ENCODE results near the gene SLC35A5.
A peak's percentile ranks its signal among the peaks of the same experiment; 100 is the strongest.
"Not testable (repeated sequence)": the region's sequence is repeated elsewhere in the genome, so short reads cannot be mapped to it uniquely, and the experiment has no call there.

The SLC35A5 gene

DNA sequence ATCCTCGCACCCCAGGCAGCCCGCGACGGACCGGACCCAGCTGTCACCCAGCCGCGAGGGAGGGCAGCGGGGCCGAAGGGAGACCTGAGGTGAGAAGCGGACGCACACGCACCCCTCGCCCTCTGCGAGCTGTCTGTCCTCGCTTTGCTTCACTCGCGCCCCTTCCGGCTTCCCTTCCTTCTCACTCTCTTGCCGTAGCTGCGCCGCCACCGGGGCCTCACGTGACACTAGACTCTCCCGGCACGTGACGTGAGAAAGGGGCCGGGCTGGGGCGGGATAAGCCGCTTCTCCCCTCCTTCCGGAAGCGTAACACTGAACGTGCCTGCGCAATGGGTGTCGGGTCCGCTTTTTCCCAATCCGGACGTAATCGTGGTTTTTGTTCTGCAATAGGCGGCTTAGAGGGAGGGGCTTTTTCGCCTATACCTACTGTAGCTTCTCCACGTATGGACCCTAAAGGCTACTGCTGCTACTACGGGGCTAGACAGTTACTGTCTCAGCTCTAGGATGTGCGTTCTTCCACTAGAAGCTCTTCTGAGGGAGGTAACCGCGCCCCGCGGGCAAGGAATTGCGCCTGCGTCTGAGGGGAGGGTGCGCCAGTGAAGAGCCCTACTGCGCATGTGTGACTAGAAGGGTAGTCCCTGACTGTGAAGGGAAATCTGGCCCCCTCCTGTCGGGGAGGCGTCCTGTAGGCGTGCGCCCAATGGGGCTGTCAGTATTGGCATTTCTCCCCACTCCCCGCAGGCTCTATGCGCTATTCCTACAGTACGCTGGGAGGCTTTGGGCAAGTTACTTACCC is at the start of gene SLC35A5, which contains the start of gene ATG3:
Gene SLC35A5 (plus strand): TSS at position 312 of the 796 bp plus-strand sequence. CDS start 1,359 bp downstream, outside the sequence.
Gene ATG3 (minus strand): TSS at position 229 of the 796 bp plus-strand sequence. CDS start 434 bp downstream, outside the sequence.
- Mint-ChIP-seq H3K27me3 (no peaks in the 10 kb centered on the region), H3K36me3 (ENCODE audit: low read depth) (peaks cover 10% of the 10 kb centered on the region)

GRCh38 chr3:112512320-112512719 is 49.5 kb upstream of the SLC35A5 start:
- no peak overlapping the region for H3K27ac Mint-ChIP-seq
- no peak for ATAC-seq
- H3K9me3 Mint-ChIP-seq, result peaks cover 16% of the 10 kb centered on the region
- H3K4me1 Mint-ChIP-seq, result peaks cover 28% of the 10 kb centered on the region
- H3K36me3 Mint-ChIP-seq (ENCODE audit: low read depth), result peaks cover 7% of the 10 kb centered on the region
- no peak for DNase-seq
- no peak overlapping the region for H3K4me3 Mint-ChIP-seq
- no peaks in the 10 kb centered on the region for H3K27me3 Mint-ChIP-seq

More for the DNA sequence above, at the start of gene SLC35A5, which contains the start of gene ATG3:
- no peaks in the 10 kb centered on the region for H3K9me3 Mint-ChIP-seq
- ATAC-seq (peak; percentile 87), DNase-seq (peak; percentile 99)
- peaks cover 46% of the 10 kb centered on the region for H3K4me1 Mint-ChIP-seq
- peak within 1 kb of the TSS; percentile 97 for H3K27ac Mint-ChIP-seq
- peak within 1 kb of the TSS; percentile 98 for H3K4me3 Mint-ChIP-seq

GRCh38 chr3:112514527-112515128 is 47.2 kb upstream of the SLC35A5 start:
- no peak for DNase-seq
- Mint-ChIP-seq H3K4me3 (no peak overlapping the region), H3K27me3 (no peaks in the 10 kb centered on the region)

DNA sequence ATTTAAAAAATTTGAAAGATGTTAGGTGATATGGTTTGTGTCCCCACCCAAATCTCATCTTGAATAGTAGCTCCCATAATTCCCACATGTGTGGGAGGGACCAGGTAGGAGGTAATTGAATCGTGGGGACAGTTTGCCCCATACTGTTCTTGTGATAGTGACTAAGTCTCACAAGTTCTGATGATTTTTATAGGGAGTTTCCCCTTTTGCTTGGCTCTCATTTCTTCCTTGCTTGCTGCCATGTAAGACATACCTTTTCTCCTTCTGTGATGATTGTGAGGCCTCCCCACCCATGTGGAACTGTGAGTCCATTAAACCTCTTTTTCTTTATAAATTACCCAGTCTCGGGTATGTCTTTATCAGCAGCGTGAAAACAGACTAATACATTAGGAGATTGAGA is 42.9 kb upstream of the SLC35A5 start:
- peaks cover 30% of the 10 kb centered on the region for H3K4me1 Mint-ChIP-seq
- H3K9me3 Mint-ChIP-seq, H3K4me3 Mint-ChIP-seq, H3K27me3 Mint-ChIP-seq, DNase-seq: not testable (repeated sequence)
- ATAC-seq, result peak; percentile 56
- H3K36me3 Mint-ChIP-seq (ENCODE audit: low read depth), result peaks cover 16% of the 10 kb centered on the region
- peak overlapping the region; percentile 79 for H3K27ac Mint-ChIP-seq

More at GRCh38 chr3:112514527-112515128, 47.2 kb upstream of the SLC35A5 start:
- ATAC-seq, result peak; percentile 96
- Mint-ChIP-seq H3K9me3 (peaks cover 17% of the 10 kb centered on the region), H3K4me1 (peaks cover 34% of the 10 kb centered on the region), H3K36me3 (ENCODE audit: low read depth) (peaks cover 15% of the 10 kb centered on the region), H3K27ac (no peak overlapping the region)

DNA sequence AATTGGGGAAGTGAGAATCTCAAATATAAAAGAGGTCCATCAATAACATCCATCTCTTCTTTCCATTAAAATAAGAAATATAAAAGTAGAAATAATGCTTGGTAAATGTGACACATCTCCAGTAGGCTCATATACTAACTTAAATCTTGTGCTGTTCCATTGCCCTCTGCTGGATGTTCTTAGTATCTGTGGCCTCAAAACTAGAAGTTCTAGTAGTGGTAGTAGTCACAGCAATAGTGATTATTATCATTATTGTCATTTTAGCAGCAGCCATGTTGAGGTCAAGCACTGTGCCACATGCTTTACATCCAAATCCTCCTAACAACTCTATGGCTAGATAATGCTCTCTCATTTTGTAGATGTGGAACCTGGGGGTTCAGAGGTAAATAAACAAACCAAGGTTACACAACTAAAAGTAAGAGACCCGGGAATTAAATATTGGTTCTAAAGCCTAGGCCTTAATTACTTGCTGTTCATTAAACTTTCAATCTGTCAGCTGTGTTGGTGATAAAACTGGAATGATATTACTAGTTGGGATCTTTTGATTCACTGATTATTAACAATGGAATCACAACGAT is 42.3 kb upstream of the SLC35A5 start:
- Mint-ChIP-seq H3K4me1 (peaks cover 28% of the 10 kb centered on the region), H3K27me3 (no peaks in the 10 kb centered on the region), H3K36me3 (ENCODE audit: low read depth) (peaks cover 16% of the 10 kb centered on the region), H3K27ac (peak overlapping the region; percentile 79), H3K4me3 (no peak overlapping the region), H3K9me3 (peaks cover 4% of the 10 kb centered on the region)
- ATAC-seq (peak; percentile 74), DNase-seq (no peak)

GRCh38 chr3:112524127-112524526 is 37.7 kb upstream of the SLC35A5 start:
- peaks cover 16% of the 10 kb centered on the region for H3K36me3 Mint-ChIP-seq (ENCODE audit: low read depth)
- H3K4me3 Mint-ChIP-seq, ATAC-seq, DNase-seq, H3K4me1 Mint-ChIP-seq, H3K9me3 Mint-ChIP-seq, H3K27me3 Mint-ChIP-seq, H3K27ac Mint-ChIP-seq: not testable (repeated sequence)

DNA sequence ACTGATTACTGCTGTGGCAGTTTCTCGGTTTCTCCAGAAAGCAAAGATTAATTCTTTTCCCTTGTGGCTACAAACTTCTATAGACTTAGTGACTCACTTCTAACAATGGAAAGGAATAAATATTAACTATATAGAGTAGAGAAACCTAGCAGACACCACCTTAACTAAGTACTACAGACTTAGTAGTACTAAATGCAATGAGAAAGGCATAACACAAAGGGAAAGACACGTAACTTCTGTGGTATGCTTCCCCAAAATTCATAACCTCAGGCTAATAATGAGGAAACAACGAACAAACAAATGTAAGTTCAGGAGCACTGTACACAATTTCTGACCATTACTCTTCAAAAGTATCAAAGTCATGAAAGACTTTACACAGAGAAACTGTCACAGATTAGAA is 31.3 kb upstream of the SLC35A5 start:
- no peak overlapping the region for H3K4me3 Mint-ChIP-seq
- DNase-seq (no peak), ATAC-seq (no peak)
- H3K36me3 Mint-ChIP-seq (ENCODE audit: low read depth), result peaks cover 28% of the 10 kb centered on the region
- no peaks in the 10 kb centered on the region for H3K9me3 Mint-ChIP-seq
- peaks cover 3% of the 10 kb centered on the region for H3K4me1 Mint-ChIP-seq
- H3K27me3 Mint-ChIP-seq, result no peaks in the 10 kb centered on the region
- no peak overlapping the region for H3K27ac Mint-ChIP-seq

DNA sequence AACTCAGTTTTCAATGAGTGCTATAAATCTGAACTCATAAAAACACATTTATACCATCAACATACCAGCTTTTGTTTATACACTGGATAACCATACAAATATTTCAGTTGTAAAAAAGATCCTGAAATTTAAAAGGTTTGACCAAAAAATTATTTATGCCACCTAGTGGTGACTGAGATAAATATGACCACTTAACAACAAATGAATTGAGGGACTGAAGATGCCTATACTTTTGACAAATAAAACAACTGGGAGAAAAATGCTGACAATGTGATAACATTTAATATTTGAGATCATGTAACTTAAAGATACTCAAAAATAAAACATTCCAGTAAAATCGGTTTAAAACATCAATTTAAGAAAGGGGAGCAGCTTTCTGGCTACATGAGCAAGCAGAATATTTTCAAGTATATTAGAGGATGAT is 30.5 kb upstream of the SLC35A5 start:
- Mint-ChIP-seq H3K9me3 (no peaks in the 10 kb centered on the region), H3K27ac (no peak overlapping the region), H3K36me3 (ENCODE audit: low read depth) (peaks cover 32% of the 10 kb centered on the region), H3K4me1 (peaks cover 4% of the 10 kb centered on the region), H3K4me3 (no peak overlapping the region), H3K27me3 (no peaks in the 10 kb centered on the region)
- DNase-seq (no peak), ATAC-seq (no peak)

DNA sequence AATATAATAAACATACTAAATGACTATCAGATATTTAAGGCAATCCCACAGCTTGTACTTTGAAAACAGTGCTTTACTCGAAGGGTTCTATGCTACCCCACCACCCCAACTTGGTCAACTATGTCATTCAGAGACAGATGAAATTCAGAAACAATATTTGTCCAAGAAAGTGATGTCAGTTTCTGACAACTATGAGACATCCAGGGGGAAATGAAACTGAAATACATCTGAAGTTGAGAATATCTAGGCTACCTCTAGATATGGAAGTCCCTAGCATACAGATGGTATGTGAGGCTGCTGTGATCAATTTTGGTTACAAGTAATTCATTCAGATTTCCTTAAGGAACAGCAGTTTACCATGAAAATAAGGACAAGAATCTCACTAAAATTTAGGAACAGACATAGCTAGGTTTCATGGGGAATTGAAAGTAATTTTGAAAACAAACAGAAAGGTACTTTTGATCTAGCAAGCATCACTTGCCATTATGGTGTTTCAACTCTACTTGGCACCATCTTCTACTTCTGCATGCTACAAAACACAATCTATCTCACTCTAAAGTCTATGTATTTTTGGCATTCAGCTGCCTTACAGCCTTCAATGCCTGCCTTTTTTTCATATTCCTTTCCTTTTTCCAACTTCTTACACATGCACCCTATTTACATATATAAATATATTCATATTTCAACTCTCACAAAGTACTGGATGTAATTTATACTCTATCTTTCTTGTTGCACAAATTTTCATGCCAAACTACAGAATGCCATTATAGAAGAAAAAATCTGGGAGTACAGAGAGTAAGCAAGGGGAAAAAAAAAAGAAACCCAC is 21.8 kb upstream of the SLC35A5 start:
- Mint-ChIP-seq H3K4me3 (no peak overlapping the region), H3K27ac (peak overlapping the region; percentile 77), H3K4me1 (peaks cover 22% of the 10 kb centered on the region), H3K27me3 (no peaks in the 10 kb centered on the region), H3K36me3 (ENCODE audit: low read depth) (peaks cover 45% of the 10 kb centered on the region), H3K9me3 (no peaks in the 10 kb centered on the region)
- ATAC-seq (peak; percentile 71), DNase-seq (no peak)

DNA sequence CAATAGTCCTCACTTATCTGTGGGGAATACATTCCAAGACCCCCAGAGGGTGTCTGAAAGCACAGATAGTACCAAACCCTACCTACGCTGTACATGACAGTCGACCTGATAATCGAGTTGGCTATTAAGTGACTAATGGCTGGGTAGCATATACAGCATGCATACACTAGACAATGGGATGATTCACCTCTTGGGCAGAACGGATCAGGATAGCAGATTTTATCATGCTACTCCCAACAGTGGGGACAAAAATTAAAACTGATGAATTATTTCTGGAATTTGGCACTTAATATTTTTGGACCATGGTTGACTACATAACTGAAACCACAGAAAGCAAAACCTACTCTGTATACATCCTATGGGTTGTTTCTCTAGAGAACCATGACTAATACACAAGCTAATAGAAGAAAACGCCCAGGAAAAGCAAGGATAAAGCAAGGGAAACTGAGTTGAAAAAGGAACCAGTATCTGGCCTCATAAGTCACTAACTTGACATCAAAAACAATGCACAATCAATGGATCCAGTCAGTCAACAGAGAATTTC is 15.6 kb upstream of the SLC35A5 start:
- no peak overlapping the region for H3K4me3 Mint-ChIP-seq
- peaks cover 42% of the 10 kb centered on the region for H3K36me3 Mint-ChIP-seq (ENCODE audit: low read depth)
- no peaks in the 10 kb centered on the region for H3K9me3 Mint-ChIP-seq
- ATAC-seq (no peak), DNase-seq (no peak)
- H3K4me1 Mint-ChIP-seq, result peaks cover 4% of the 10 kb centered on the region
- H3K27ac Mint-ChIP-seq, result no peak overlapping the region
- H3K27me3 Mint-ChIP-seq, result no peaks in the 10 kb centered on the region

- no peak overlapping the region for H3K27ac Mint-ChIP-seq
- DNase-seq (no peak), ATAC-seq (no peak)
- H3K4me3 Mint-ChIP-seq, result no peak overlapping the region
- H3K36me3 Mint-ChIP-seq (ENCODE audit: low read depth), result peaks cover 33% of the 10 kb centered on the region
- no peaks in the 10 kb centered on the region for H3K9me3 Mint-ChIP-seq
- peaks cover 19% of the 10 kb centered on the region for H3K4me1 Mint-ChIP-seq
- H3K27me3 Mint-ChIP-seq, result no peaks in the 10 kb centered on the region
These were observed 11.0 kb upstream of the SLC35A5 start for GRCh38 chr3:112550859-112551258.

DNA sequence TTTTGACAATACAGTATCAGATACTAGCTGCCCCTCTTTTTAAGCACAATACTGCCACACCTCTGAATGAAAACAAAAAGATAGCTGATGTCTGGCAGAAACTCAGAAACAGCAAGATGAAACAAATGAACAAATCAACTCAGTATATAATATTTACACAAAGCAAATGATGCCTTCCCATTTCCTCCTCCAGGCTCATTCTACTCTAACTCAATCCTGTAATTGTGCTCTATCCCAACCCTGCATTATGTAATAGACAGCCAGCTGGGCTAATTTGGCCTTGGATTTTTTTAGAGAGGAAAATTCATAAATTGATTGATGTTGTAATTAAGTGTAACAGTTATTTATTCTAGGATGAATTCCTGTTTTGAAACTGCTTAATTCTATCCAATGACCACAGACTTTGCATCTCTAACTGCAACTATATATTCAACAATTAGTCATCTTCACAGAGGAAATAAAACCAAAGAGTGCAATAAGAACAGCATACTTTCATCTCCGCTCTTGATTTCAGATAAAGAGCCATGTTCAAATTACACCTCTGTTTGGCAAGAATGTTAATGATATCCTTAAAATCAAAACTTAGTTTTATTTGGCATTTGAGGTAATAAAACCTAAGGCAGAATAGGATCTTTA is 6.2 kb upstream of the SLC35A5 start:
- H3K9me3 Mint-ChIP-seq, result no peaks in the 10 kb centered on the region
- no peak overlapping the region for H3K27ac Mint-ChIP-seq
- no peak overlapping the region for H3K4me3 Mint-ChIP-seq
- peaks cover 20% of the 10 kb centered on the region for H3K36me3 Mint-ChIP-seq (ENCODE audit: low read depth)
- ATAC-seq (no peak), DNase-seq (no peak)
- peaks cover 49% of the 10 kb centered on the region for H3K4me1 Mint-ChIP-seq
- H3K27me3 Mint-ChIP-seq, result no peaks in the 10 kb centered on the region

- Mint-ChIP-seq H3K9me3 (no peaks in the 10 kb centered on the region), H3K4me3 (no peak overlapping the region), H3K27ac (no peak overlapping the region), H3K27me3 (no peaks in the 10 kb centered on the region), H3K36me3 (ENCODE audit: low read depth) (peaks cover 18% of the 10 kb centered on the region), H3K4me1 (peaks cover 60% of the 10 kb centered on the region)
- DNase-seq (no peak), ATAC-seq (no peak)
These were observed 3.9 kb upstream of the SLC35A5 start for GRCh38 chr3:112557976-112558375.
